HG03196 (cell line): ENCODE data around the gene PRICKLE2.

Experiments
- ATAC-seq: cut with Tn5 transposase; IDR thresholded peaks from one replicate; pipeline ENCODE4 v1.9.1; 2021; ENCODE audit not compliant: unreplicated experiment

The PRICKLE2 gene

DNA sequence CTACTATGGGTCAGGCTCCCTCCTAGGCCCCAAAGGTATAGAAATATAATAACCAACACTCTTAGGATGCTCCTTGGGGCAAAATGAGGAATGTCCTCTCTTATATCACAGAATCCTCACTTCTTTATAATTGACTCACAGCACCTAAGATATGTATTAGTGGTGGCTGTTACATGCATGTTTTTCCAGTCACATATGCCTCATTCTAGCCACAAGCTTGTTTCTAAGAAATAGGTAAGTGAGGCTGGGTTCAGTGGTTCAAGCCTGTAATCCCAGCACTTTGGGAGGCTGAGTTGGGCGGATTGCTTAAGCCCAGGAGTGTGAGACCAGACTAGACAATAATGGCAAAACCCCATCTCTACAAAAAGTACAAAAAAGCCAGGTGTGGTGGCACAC, 144.0 kb downstream of the PRICKLE2 start:
- ATAC-seq: no peak

DNA sequence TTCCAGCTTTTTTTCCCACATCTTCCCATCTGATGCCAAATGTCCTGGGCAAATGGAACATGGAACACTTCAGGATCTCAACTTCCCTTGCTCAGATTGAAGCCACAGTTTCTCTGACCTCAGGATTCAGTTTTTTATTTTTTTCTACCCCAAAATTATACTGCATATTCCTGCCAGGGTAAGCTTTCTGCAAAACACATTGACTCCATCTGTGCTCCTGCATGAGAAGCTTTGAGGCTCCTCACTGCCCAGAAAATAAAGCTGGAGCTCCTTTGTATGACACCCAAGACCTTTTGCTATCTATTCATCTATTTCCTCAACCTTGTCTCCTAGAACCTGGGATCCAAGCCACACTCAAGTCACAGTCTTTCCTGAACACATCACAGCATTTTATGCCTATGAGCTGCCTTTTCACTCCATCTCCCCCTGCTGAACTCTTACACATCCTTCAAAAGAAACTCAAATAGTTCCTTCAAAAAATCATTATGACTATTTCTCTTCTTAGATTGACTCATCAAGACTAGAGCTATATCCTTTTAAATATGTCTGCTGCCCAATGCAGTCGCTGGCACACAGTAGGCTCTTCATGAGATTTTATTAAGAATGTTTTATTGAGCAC, 144.5 kb downstream of the PRICKLE2 start:
- ATAC-seq: no peak

DNA sequence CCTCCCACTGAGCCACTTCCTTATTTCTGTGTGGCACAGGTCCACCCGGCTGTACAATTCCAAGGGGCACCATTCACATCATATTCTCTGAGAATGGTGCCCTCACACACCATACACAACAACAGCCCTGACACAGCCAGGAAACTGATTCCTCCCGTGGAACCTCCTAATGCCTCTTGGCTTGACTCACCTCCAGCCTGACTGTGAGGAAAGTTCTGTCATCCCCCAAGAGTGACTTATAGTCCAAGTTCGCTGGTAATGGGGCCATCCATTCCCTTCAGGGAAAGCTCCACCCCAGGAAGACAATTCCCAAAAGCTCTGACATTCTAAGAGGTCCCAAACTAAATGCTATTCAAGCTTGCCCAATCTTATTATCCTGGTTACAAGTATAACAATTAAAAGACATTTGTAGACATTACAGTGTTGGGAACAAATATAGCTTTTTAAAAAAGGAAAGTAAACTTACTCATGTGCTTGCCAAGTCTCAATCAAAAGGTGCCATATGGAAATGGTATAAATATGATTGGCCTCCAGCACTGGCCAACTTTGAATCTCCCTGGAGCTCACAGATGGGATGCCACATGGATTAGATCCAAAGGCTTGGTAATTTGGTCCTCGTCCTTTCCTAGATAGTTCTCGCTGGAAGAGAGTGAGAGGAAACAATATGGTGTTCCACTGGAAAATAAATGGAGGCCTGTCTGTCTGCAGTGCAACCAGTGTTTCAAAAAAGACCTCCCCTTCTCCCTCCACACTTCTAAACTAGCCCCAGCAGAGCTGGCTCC, 145.7 kb downstream of the PRICKLE2 start:
- no peak for ATAC-seq

DNA sequence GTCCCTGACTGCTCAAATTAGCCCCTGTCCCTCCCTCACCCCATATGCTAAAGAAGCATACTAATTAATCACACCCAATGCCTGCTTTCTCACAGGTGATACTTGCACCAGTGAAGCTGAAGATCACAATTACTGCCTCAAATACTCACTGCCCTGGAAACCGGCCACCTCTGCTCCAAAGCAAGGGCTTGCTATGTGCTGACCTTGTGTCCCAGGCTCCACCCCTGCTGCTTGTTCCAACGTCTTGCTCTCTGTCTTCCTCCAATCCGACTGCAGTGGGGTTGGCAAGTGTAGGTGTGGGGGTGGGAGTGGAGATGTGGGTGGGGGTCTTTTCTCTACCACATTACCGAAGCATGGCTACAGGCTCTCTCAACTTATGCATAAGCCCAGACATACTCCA, 146.3 kb downstream of the PRICKLE2 start:
- ATAC-seq: no peak

DNA sequence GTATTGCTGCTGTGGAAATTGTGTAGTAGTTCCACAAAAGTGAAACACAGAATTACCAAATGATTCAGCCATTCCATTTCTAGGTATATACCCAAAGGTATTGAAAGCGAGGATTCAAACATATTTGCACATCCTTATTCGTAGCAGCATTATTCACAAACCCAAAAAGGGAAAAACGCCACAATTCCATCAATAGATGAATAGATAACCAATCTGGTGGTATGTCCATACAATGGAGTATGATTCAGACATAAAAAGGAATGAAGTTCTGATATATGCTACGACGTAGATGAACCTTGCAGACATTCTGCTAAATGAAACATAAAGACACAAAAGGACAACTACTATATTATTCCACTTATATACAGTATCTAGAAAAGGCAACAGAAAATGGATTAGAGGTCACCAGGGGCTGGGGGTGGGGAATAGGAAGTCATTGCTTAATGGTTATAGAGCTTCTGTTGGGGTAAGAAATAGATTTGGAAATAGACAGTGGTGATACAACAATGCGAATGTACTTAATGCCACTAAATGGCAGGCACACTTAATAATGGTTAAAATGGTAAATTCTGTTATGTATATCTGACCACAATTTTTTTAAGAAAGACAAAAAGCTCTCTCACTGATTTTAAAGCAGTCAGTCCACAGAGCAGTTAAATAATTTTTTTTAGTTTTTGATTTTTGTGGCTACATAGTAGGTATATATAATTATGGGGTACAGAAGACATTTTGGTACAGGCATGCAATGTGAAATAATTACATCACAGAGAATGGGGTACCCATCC, 150.2 kb downstream of the PRICKLE2 start:
- no peak for ATAC-seq

DNA sequence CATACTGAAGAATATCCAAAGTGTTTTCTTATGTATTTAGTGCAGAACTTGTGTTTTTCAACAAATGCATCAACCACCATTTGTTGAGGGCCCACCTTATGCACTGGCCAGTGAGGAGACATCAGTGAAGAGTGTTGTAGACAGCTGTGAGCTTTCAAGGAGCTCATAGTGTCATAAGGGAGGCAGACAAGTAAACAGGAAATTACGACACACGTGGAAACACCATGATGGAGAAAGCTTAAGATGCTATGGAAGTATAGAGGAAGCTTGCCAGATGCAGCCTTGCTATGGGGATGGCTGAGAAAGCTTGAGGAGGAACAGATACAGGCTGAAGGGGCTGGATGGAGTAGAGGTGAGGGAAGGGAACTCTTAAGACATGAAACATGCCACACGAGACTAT, 151.2 kb downstream of the PRICKLE2 start:
- no peak for ATAC-seq

DNA sequence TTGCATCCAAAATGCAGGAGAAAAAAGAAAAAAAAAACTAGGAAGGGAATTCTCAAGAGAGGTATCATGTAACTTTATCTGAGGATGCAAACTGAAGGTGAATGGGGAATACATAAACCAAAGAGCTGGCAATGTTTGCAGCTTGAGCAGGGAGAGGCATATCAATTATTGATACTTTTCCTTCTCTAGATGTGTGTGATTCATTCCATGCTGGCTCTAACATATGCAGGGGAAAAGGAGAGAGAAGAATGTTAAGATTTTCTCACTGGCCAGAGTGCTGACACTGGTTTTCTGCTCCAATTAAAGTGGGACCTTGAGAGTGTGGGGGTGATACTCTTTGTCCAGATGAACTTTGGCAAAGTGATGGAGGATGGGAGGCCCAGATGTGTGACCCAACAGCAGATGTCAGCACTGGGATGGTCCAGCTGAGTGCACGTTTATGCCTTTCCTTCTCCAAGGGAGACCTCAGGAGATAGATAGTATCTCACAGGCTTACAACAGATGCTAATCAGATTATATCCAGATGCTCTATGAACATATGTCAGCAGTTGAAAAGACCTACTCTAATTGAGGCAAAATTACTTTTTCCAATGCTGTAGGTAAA, 152.0 kb downstream of the PRICKLE2 start:
- no peak for ATAC-seq

DNA sequence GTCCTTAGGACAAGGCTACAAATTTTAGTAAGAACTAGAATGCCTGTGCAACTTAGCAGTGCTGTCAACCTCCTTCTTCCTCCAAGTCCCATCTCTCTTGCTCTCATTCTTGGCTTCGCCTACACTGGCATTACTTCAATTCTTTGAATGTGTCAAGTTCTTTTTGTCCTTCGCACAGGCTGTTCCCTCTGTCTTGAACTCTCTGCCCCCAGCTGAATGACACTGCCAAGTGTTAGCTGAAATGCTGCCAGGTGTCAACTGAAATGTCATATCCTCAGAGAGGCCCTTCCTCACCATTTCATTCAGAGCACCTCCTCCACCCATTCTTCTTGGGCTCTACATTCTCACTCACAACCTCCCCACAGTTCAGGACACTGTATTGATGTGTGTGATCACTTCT, 153.1 kb downstream of the PRICKLE2 start:
- no peak for ATAC-seq

DNA sequence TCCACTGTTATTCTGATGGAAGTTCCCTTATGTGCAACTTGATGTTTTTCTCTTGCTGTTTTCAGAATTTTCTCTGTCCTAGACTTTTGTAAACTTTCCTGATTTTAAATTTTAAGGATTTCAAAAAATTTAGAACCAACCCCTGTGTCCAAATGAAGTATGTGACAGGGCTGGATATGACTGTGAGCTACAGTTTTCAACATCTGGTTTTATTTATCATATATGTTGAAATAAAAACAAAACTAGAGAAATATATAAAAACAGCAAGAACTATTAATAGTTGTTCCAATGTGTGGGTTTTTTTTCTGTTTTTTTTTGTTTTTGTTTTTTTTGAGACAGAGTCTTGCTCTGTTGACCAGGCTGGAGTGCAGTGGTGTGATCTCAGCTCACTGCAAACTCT, 154.6 kb downstream of the PRICKLE2 start:
- no peak for ATAC-seq

DNA sequence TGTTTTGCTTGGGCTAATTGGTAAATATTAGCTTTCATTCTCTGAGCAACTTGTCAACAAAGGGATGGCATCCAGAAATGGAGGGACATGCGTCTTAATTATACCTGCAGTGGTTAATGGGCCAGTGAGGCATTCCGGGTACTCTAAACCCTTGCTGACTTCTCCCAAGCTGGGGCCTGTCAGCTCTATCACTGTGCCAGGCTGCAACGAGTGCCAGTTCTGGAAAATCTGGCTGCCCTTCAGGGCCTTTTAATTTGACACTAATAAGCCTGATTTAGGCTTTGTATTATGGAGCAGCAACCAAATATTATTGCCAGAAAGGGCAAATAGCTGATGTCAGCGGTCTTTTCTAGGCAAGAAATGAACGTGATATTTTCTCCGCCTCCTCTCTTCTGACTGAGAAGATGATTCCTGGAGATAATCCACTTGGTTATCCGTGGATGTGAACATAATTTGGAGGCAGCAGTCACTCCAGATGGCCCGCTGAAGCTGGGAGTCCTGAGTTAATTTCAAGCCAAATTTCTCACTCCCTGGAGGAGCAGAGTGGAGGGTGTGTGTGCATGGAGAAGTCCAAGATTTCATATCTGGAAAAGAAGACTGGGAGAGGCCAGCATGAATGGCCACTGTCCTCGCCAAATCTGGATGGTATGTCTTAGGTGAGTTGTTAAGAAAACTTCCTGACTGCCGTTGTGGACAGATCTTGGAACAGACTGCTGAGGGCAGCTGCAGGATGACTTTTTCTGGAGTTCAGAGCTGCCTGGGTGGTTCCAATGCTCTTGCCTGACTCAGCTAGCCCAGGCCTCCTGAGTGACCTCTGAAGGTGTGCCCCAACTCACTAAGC, 157.5 kb downstream of the PRICKLE2 start:
- no peak for ATAC-seq

DNA sequence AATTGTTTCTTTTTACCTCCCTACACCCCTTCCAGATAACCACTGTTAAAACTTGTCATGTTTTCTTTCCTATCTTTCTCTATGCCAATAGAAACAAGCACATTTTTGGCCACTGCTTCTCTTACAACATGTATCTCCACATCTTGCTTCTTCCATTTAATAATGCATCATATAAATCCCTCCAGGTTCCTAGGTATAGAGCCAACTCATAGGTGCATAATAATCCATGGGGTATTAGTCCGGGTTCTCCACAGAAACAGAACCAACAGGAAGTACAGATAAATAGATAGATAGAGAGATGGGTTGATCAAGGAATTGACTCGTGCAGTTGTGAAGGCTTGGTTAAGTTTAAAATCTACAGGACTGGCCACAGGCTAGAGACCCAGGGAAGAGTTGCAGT, 160.5 kb downstream of the PRICKLE2 start:
- ATAC-seq: no peak

DNA sequence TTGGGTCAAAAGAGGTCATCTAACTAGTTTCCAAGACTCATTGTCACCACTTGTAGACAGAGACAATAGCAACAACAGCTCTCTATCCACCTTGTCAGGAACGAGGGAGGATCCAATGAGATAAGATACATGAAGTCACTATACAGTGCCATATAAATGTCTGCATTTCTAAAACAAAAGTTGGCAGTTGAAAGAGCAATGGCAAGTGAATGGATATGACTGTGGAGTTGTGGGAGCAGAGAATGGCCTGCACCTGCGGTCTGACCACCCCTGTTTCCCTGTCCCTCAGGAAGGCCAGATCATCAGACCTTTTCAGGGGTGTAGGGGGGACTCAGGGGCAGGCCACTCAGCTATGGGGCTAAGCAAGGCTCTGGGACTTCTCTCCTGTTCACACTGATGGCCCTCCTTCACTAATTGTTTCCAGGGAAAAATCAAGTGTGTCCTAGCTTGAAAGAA, 161.3 kb downstream of the PRICKLE2 start:
- no peak for ATAC-seq

DNA sequence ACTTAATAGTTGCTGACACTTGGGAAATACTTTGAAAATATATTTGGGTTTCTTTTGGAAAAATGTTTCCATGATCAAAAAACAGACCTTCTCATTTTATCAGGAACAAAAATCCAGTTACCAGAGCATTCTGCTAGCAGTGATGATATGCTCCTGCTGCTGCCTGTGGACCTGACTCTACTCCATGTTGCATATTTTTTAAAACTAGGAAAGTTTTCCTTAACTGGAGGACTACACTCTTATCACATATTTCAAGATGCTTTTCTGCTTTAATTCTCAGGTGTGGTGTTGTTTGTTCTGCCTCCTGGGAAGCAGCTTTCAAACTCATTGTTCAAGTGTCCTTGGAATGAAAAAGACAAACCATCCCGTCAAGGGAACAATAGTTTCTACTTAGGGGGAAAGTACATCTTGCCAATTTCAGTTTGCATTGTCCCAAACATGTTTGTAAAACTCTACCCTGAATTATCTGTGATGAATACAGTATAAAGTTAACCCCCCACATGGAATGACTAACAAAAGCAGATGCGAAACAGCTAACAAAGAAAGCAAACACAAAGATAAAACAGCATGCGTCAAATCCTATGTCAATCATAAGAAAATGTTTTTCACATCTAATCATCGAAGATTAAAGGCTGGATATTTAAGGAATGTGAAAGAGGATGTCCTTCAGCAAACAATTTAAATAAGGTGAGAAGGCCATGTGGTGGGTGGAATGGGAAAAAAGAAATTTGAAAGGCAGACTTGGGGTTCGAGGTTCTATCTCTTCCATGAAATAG, 161.9 kb downstream of the PRICKLE2 start:
- no peak for ATAC-seq

DNA sequence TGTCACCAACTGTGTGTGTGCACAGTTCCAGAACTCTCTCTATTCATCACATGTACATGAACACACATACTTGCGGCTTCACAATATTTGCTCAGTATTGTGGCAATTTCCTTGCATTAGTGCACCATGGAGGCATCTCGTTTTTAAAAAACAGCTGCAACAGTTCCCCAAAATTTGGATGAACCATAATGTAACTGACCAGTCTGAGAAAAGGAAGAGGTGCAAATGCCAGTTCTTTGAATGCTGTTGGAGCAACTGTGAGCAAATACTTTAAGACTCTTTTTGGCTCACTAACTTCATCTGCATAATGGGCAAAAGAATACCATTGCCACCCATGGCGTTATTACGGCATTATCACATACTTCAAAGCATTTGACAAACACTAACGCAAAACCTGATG, 163.6 kb downstream of the PRICKLE2 start:
- ATAC-seq: no peak

DNA sequence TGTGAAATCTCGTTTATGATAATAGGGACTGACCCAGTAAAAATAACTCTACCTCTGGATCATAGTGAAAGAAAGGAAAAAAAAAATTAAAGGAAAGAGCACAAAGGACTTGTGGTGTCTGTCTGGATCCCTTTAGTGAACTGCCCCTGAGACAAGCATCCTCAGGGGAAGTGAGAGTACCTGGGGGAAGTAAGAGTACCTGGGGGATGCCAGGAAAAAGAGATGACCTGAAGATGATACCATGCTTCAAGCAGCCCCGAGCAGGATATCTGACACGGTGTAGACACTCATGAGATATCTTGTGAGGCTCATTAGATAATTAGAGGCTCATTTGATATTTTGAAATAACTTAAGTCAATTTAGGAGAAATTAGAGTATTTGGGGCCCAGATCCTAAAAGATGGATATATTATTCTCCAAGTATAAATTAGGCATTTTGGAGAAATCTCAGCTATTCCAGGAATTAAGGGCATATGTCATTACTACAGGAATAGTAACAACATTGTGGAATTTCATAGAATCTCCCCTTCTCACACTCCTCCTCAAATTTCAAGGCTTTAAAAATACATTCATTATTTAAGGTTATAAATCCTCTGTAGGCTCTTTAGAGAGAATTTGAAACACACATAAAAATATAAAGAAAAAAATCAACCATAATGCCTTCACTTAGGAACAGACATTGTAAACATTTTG, 165.6 kb downstream of the PRICKLE2 start:
- ATAC-seq: no peak

DNA sequence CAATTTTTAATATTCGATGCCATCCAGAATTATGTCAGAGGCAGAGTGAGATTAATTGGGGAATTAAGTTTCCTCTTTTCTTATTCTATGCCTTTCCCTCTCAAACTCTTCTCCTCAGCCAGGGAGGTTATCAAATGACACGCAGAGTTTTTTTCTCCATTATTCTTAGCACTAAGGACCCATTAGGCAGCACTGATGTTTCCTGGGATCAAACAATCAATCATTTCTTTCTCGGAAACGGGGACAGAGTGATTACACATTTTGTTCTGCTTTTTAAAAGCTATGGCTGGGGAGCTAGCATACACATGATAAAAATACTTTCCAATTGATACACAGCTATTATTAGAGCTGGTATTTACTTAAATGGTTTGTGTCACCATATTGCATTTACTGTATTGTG, 166.7 kb downstream of the PRICKLE2 start:
- ATAC-seq: no peak

DNA sequence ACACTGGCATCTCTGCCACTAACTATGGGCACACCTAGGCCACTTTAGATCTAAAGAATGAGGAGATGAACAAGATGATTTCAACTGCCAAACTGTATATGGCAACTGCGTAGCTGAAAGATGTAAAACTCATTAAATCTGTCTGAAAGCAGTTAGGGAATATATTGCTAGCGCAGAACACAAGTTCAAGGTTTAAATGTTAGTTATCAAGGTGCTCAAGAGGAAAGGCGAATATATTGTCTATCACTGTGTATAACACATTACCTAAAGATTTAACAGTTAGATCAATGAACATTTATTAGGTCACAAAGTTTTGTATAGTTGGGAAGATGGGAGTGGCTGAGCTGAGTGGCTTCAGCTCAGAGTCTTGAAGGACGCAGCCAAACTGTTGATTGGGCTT, 168.0 kb downstream of the PRICKLE2 start:
- no peak for ATAC-seq

DNA sequence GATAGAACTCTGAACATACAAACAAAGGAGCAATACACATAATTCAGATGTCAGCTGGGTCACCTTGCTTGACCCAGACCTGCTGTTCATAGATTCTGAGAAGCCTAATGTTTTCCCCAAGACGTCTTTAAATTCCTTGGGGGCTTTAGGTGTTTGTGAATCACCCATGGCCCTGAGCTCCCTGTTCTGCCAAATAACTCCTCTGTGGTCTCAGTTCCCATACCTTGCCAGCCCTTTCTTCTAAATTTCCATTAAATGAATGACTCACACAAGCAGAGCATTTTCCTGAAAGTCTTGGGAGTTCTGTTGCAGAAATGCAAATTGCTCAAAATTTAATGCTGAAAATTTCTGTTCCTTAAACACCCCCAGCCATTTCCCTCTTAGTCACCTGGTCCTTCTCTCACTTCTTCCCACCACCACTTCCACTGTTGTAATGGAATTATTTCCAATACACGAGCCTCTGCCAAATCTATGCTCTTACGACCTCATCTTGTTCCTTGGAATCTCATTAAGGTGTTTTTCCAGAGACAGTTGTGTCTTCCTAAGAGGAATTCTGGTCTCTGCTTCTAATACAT, 168.6 kb downstream of the PRICKLE2 start:
- ATAC-seq: no peak

DNA sequence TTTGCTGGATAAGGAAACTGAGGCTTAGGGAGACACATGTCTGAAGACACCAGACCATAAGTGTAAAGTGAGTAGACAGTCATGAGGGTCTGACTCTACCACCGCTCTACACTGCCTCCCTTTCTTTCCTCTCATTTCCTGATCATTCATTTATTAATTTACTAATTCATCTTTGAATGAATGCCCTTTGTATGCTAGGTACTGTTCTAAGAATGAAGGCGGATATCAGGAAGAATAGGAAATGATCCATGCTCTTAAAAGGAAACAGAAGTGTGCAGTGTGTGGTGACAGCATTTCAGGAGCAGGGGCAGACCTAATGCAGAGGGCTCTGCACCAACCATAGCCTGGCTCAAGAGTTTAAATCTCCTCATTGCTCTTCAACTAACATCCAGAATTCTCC, 170.2 kb downstream of the PRICKLE2 start:
- no peak for ATAC-seq
